GM18907 (cell line): ENCODE results near the gene ADCK1.
A peak's percentile ranks its signal among the peaks of the same experiment; 100 is the strongest.
"Not testable (repeated sequence)": the region's sequence is repeated elsewhere in the genome, so short reads cannot be mapped to it uniquely, and the experiment has no call there.

Experiments used
- ATAC-seq: cut with Tn5 transposase; IDR thresholded peaks from one replicate; pipeline ENCODE4 v1.9.1; 2021; ENCODE audit warnings: mild to moderate bottlenecking, moderate library complexity; ENCODE audit not compliant: unreplicated experiment

ADCK1 gene

GRCh38 chr14:77799863-77800730 lies at the start of gene ADCK1:
Gene ADCK1 (plus strand): TSS chr14:77800109. CDS start chr14:77818979, 18,870 bp downstream.
- ATAC-seq, result peak; percentile 96

GRCh38 chr14:77752266-77752665 lies 47.6 kb upstream of the ADCK1 start:
- no peak for ATAC-seq

- no peak for ATAC-seq
Measured at GRCh38 chr14:77752799-77753516, 47.0 kb upstream of the ADCK1 start.

- ATAC-seq, result peak; percentile 92
Measured at GRCh38 chr14:77760381-77761204, 39.3 kb upstream of the ADCK1 start, which contains the start of gene SNW1. Gene SNW1 (minus strand): TSS chr14:77761156. CDS start chr14:77761127, 29 bp downstream.

- peak; percentile 30 for ATAC-seq
Measured at GRCh38 chr14:77761205-77761931, 38.5 kb upstream of the ADCK1 start.

GRCh38 chr14:77763316-77763715 lies 36.6 kb upstream of the ADCK1 start:
- ATAC-seq, result no peak

GRCh38 chr14:77763978-77764377 lies 35.9 kb upstream of the ADCK1 start:
- ATAC-seq, result no peak

- ATAC-seq, result not testable (repeated sequence)
Measured at GRCh38 chr14:77768442-77769069, 31.4 kb upstream of the ADCK1 start.

GRCh38 chr14:77773966-77774365 lies 25.9 kb upstream of the ADCK1 start:
- ATAC-seq, result not testable (repeated sequence)

GRCh38 chr14:77782202-77782601 lies 17.7 kb upstream of the ADCK1 start:
- peak; percentile 73 for ATAC-seq

GRCh38 chr14:77786148-77786547 lies 13.8 kb upstream of the ADCK1 start:
- no peak for ATAC-seq

- no peak for ATAC-seq
Measured at GRCh38 chr14:77790566-77791224, 9.2 kb upstream of the ADCK1 start.

- ATAC-seq, result no peak
Measured at GRCh38 chr14:77791225-77791600, 8.7 kb upstream of the ADCK1 start.

GRCh38 chr14:77793255-77793654 lies 6.7 kb upstream of the ADCK1 start:
- ATAC-seq, result not testable (repeated sequence)

GRCh38 chr14:77794357-77794756 lies 5.6 kb upstream of the ADCK1 start:
- no peak for ATAC-seq

GRCh38 chr14:77799456-77799855 lies 453 bp upstream of the ADCK1 start:
- not testable (repeated sequence) for ATAC-seq

- no peak for ATAC-seq
Measured at GRCh38 chr14:77800814-77801213, 905 bp downstream of the ADCK1 start.

- ATAC-seq, result no peak
Measured at GRCh38 chr14:77804592-77804991, 4.7 kb downstream of the ADCK1 start.

GRCh38 chr14:77805706-77806105 lies 5.8 kb downstream of the ADCK1 start:
- no peak for ATAC-seq
